VCaP (cell line): ENCODE results near the gene SLCO4A1.
A peak's percentile ranks its signal among the peaks of the same experiment; 100 is the strongest.

ENCODE experiments used
- H3K27ac ChIP-seq: fragments of 450-650 bp; 2 replicates; pipeline ENCODE4 v1.5.1; 2017
- CTCF ChIP-seq: fragments of 450-650 bp; conservative IDR thresholded peaks from 2 replicates; pipeline ENCODE4 v1.5.1; 2017; ENCODE audit warnings: mild to moderate bottlenecking, moderate library complexity

SLCO4A1 gene

GRCh38 chr20:62637521-62638054 is 4.7 kb upstream of the SLCO4A1 start:
- no peak overlapping the region for H3K27ac ChIP-seq
- no peak for TF ChIP-seq CTCF

- TF ChIP-seq CTCF, result no peak
- no peak overlapping the region for H3K27ac ChIP-seq
Observed at GRCh38 chr20:62638055-62638570, 4.2 kb upstream of the SLCO4A1 start.

- no peak overlapping the region for H3K27ac ChIP-seq
- no peak for TF ChIP-seq CTCF
Observed at GRCh38 chr20:62638679-62639406, 3.5 kb upstream of the SLCO4A1 start.

GRCh38 chr20:62639765-62640164 is 2.5 kb upstream of the SLCO4A1 start:
- no peak overlapping the region for H3K27ac ChIP-seq
- no peak for TF ChIP-seq CTCF

- TF ChIP-seq CTCF, result no peak
- peak overlapping the region; percentile 97; the same call in 1 of the 2 replicates for H3K27ac ChIP-seq
Observed at GRCh38 chr20:62640870-62641269, 1.4 kb upstream of the SLCO4A1 start.

GRCh38 chr20:62641321-62642050 is 817 bp upstream of the SLCO4A1 start:
- no peak for TF ChIP-seq CTCF
- H3K27ac ChIP-seq, result peak overlapping the region; percentile 97
